LNCaP clone FGC (cell line): ENCODE measurements around the gene ZNF573.
"Not testable (repeated sequence)": the region's sequence is repeated elsewhere in the genome, so short reads cannot be mapped to it uniquely, and the experiment has no call there.

Source experiments
- DNase-seq: peaks from one replicate; pipeline ENCODE4 v3.0.0-alpha.2; 2011; ENCODE audit warnings: low read depth
- H3K4me3 ChIP-seq: 2 replicates; pipeline ENCODE4 v1.5.1; 2011; ENCODE audit warnings: mild to moderate bottlenecking, low read depth, low read length, control low read depth
- CTCF ChIP-seq: IDR thresholded peaks from 2 replicates; pipeline ENCODE4 v1.5.1; 2012; ENCODE audit warnings: mild to moderate bottlenecking; ENCODE audit not compliant: control insufficient read depth, insufficient read depth; ENCODE audit errors: extremely low read depth

Gene ZNF573

GRCh38 chr19:37779127-37780005 lies at the start of gene ZNF573:
TSS of gene ZNF573 (minus strand) at chr19:37779586. CDS start at chr19:37773729, 5,857 bp downstream.
- peak; percentile 67 for DNase-seq
- peak within 1 kb of the TSS; percentile 73 for H3K4me3 ChIP-seq
- TF ChIP-seq CTCF, result no peak

- no peak for DNase-seq
- TF ChIP-seq CTCF, result no peak
These were observed 38.0 kb upstream of the ZNF573 start for GRCh38 chr19:37817180-37817981.

GRCh38 chr19:37815611-37816010 lies 36.2 kb upstream of the ZNF573 start:
- not testable (repeated sequence) for DNase-seq, H3K4me3 ChIP-seq

More at GRCh38 chr19:37817180-37817981, 38.0 kb upstream of the ZNF573 start:
- no peak overlapping the region for H3K4me3 ChIP-seq

GRCh38 chr19:37813340-37813739 lies 34.0 kb upstream of the ZNF573 start:
- no peak overlapping the region for H3K4me3 ChIP-seq
- no peak for DNase-seq
- TF ChIP-seq CTCF, result no peak

GRCh38 chr19:37809366-37809765 lies 30.0 kb upstream of the ZNF573 start:
- TF ChIP-seq CTCF, result no peak
- no peak overlapping the region for H3K4me3 ChIP-seq
- no peak for DNase-seq

GRCh38 chr19:37803249-37803840 lies 24.0 kb upstream of the ZNF573 start:
- H3K4me3 ChIP-seq, result no peak overlapping the region
- no peak for TF ChIP-seq CTCF
- DNase-seq, result no peak
